ENCODE measurements around the gene NSMF. TPM values are rescaled to one million over a fixed set of nuclear protein-coding genes. Genes with fewer than 3 reads are reported as not detected.

NSMF gene
- total and polyA plus RNA-seq, 2 donors (not counting 3 experiments of a cell fraction or from before 2014, with no cell fraction given), result 43.3 to 53.7 TPM

DNA sequence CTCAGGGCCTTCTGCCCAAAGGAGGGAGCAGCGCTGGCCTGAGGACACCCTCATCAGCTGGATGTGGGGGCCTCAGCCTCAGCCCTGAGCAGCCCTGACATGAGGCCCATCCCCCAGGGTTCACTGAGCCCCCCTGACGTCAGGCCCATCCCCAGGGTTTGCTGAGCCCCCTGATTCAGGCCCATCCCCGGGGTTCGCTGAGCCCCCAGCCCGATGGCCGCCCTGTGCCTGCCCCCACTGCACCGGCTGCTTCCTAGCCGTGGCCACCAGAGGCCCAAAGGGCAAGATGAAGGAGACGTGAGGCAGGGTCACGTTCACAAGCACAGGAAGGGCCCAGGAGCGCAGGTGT lies 19.5 kb upstream of the NSMF start:
- no peak overlapping the region for H3K4me2 ChIP-seq (ENCODE audit: insufficient read depth, low read length)
- no peaks in the 10 kb centered on the region for H3K36me3 ChIP-seq (ENCODE audit: control insufficient read depth in 2 of 2, extremely low read depth in 1 of 2, insufficient read depth in 2 of 2, low read length in 2 of 2)
- no peaks in the 10 kb centered on the region for H3K9me1 ChIP-seq (replicated peaks; ENCODE audit: control insufficient read depth, extremely low read depth, insufficient read depth, low read length)
- intact Hi-C loops (cut with micrococcal nuclease) (no loop called here), dilution Hi-C loops (cut with MboI; ENCODE audit: extremely low pct_ligation_motif_present, low sequenced_read_pairs) (no loop called here)
- H3K4me3 ChIP-seq (replicated peaks in 1 of 3; ENCODE audit: insufficient read depth in 1 of 3, low read depth in 1 of 3, low read length in 3 of 3), result no peak overlapping the region
- CTCF ChIA-PET, result interaction anchor here (1.2 kb wide), 1 partner anchor 9 kb away, joined by 5 read pairs; no protein-coding TSS in a partner anchor
- no peak for FAIRE-seq
- H3K27ac ChIP-seq (ENCODE audit: insufficient read depth, low read depth, low read length), result no peak overlapping the region
- no peak overlapping the region for H2AFZ ChIP-seq (ENCODE audit: low read depth, low read length)
- no TSS peak for BruUV-seq (replicated peaks)
- H3K79me2 ChIP-seq (ENCODE audit: control insufficient read depth, insufficient read depth, low read length), result no peaks in the 10 kb centered on the region
- H4K20me1 ChIP-seq (replicated peaks; ENCODE audit: control insufficient read depth, extremely low read depth, insufficient read depth, low read length), result no peaks in the 10 kb centered on the region
- no peak overlapping the region for H3K9ac ChIP-seq (replicated peaks; ENCODE audit: extremely low read depth, insufficient read depth, low read length)
- no peaks in the 10 kb centered on the region for H3K27me3 ChIP-seq (ENCODE audit: control insufficient read depth in 2 of 2, insufficient read depth in 2 of 2, low read length in 2 of 2)
- H3K9me3 ChIP-seq (replicated peaks; ENCODE audit: control insufficient read depth, insufficient read depth, low read length), result peaks cover 2% of the 10 kb centered on the region
- POLR2A ChIA-PET, result no interaction called here
- TF ChIP-seq, protein P1, sequence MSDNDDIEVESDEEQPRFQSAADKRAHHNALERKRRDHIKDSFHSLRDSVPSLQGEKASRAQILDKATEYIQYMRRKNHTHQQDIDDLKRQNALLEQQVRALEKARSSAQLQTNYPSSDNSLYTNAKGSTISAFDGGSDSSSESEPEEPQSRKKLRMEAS (IDR thresholded peaks at IDR 0.05; ENCODE audit: insufficient read depth, insufficient read length), result no peak
- TF ChIP-seq POLR2A (IDR thresholded peaks at IDR 0.05; ENCODE audit: low read depth, low read length) (no peak), POLR2AphosphoS5 (IDR thresholded peaks at IDR 0.05; ENCODE audit: insufficient read depth, low read depth, low read length) (no peak), GATA2 (IDR thresholded peaks at IDR 0.05; ENCODE audit: insufficient read depth, insufficient read length, low read depth, low read length) (no peak), JUN (IDR thresholded peaks at IDR 0.05; ENCODE audit: borderline replicate concordance, insufficient read depth, insufficient read length, low read depth) (no peak), FOS (IDR thresholded peaks at IDR 0.05; ENCODE audit: borderline replicate concordance, insufficient read depth, low read length) (no peak), EZH2 (IDR thresholded peaks at IDR 0.05; ENCODE audit: borderline replicate concordance, low read depth, low read length, severe bottlenecking) (no peak), MYC (IDR thresholded peaks at IDR 0.05; ENCODE audit: low read depth, low read length) (no peak)
- TF ChIP-seq, protein P2, sequence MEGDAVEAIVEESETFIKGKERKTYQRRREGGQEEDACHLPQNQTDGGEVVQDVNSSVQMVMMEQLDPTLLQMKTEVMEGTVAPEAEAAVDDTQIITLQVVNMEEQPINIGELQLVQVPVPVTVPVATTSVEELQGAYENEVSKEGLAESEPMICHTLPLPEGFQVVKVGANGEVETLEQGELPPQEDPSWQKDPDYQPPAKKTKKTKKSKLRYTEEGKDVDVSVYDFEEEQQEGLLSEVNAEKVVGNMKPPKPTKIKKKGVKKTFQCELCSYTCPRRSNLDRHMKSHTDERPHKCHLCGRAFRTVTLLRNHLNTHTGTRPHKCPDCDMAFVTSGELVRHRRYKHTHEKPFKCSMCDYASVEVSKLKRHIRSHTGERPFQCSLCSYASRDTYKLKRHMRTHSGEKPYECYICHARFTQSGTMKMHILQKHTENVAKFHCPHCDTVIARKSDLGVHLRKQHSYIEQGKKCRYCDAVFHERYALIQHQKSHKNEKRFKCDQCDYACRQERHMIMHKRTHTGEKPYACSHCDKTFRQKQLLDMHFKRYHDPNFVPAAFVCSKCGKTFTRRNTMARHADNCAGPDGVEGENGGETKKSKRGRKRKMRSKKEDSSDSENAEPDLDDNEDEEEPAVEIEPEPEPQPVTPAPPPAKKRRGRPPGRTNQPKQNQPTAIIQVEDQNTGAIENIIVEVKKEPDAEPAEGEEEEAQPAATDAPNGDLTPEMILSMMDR (IDR thresholded peaks at IDR 0.05; ENCODE audit: extremely low read depth in 1 of 2, insufficient read depth in 1 of 2, low read depth in 1 of 2, low read length in 2 of 2), result no peak
- no peak for DNase-seq (ENCODE audit: low read depth, low spot score)
- H3K4me1 ChIP-seq (ENCODE audit: control insufficient read depth, extremely low read depth, insufficient read depth, low read length), result peaks cover 6% of the 10 kb centered on the region
